HG03342 (cell line): ENCODE data around the gene TBC1D21.

Experiments
- ATAC-seq: cut with Tn5 transposase; IDR thresholded peaks from one replicate; pipeline ENCODE4 v1.9.1; 2021; ENCODE audit warnings: mild to moderate bottlenecking, moderate library complexity; ENCODE audit not compliant: unreplicated experiment

The TBC1D21 gene

GRCh38 chr15:73888224-73889041 is 15.1 kb downstream of the TBC1D21 start:
- no peak for ATAC-seq

GRCh38 chr15:73889053-73889761 is 15.8 kb downstream of the TBC1D21 start:
- no peak for ATAC-seq

- ATAC-seq, result no peak
Observed at GRCh38 chr15:73889762-73890124, 16.4 kb downstream of the TBC1D21 start.

- no peak for ATAC-seq
Observed at GRCh38 chr15:73891328-73892315, 18.3 kb downstream of the TBC1D21 start.

GRCh38 chr15:73892446-73893226 is 19.3 kb downstream of the TBC1D21 start:
- no peak for ATAC-seq

- ATAC-seq, result no peak
Observed at GRCh38 chr15:73894133-73894814, 20.9 kb downstream of the TBC1D21 start.

- ATAC-seq, result no peak
Observed at GRCh38 chr15:73897441-73898261, 24.3 kb downstream of the TBC1D21 start.

- ATAC-seq, result no peak
Observed at GRCh38 chr15:73899197-73900094, 26.1 kb downstream of the TBC1D21 start.

- no peak for ATAC-seq
Observed at GRCh38 chr15:73900095-73900712, 26.8 kb downstream of the TBC1D21 start.

- ATAC-seq, result no peak
Observed at GRCh38 chr15:73901126-73901810, 27.9 kb downstream of the TBC1D21 start.

GRCh38 chr15:73902121-73903020 is 29.0 kb downstream of the TBC1D21 start:
- ATAC-seq, result no peak

- no peak for ATAC-seq
Observed at GRCh38 chr15:73904026-73904815, 30.9 kb downstream of the TBC1D21 start.

GRCh38 chr15:73905225-73905827 is 32.0 kb downstream of the TBC1D21 start:
- ATAC-seq, result no peak

- no peak for ATAC-seq
Observed at GRCh38 chr15:73906346-73907034, 33.1 kb downstream of the TBC1D21 start.
